Stomach smooth muscle (tissue), 2 donors: Measurements from ENCODE around the gene MAP2K5.

Source experiments
- H3K27ac ChIP-seq: one replicate; pipeline ENCODE4 v1.7.0; 2013; ENCODE audit warnings: mild to moderate bottlenecking, low read length, inconsistent platforms
- H3K27me3 ChIP-seq, 2 donors: one replicate each; pipeline ENCODE4 v1.7.0; 2013; ENCODE audit warnings: low read length in 2 of 2; ENCODE audit not compliant: insufficient read depth in 2 of 2, control insufficient read depth in 1 of 2
- H3K36me3 ChIP-seq, 2 donors: one replicate each; pipeline ENCODE4 v1.7.0; 2013; ENCODE audit warnings: low read length in 2 of 2; ENCODE audit not compliant: control insufficient read depth in 2 of 2, insufficient read depth in 2 of 2
- H3K4me1 ChIP-seq: one replicate; pipeline ENCODE4 v1.7.0; 2013; ENCODE audit warnings: low read length; ENCODE audit not compliant: control insufficient read depth, insufficient read depth
- H3K4me3 ChIP-seq, 2 donors: one replicate each; pipeline ENCODE4 v1.7.0; 2013; ENCODE audit warnings: low read length in 2 of 2
- H3K9ac ChIP-seq, 2 donors: one replicate each; pipeline ENCODE4 v1.7.0; 2013; ENCODE audit warnings: low read length in 2 of 2, mild to moderate bottlenecking in 1 of 2
- H3K9me3 ChIP-seq, 2 donors: one replicate each; pipeline ENCODE4 v1.7.0; 2013; ENCODE audit warnings: low read length in 2 of 2; ENCODE audit not compliant: control insufficient read depth in 2 of 2
- donor health status: healthy.
- donor health status: Pancreatic carcinoma.

MAP2K5 gene

DNA sequence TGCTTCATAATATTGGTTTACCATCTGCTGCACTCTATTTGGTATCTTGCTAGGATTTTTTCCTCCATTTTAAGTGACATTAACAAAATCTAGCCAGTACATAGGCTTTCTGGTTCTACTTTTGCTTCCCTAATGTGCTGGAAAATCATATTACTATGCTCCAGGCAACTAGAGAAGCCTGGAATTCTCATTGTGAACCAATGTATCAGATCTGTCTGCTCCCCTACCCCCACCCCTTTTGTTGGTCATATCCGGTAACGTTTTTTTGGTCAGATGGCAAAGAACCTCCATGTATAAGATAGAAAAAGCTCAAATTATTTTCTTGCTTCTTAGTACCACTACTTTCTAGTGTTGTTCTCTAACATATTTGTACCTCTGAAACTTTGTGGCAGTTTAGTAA is 17.1 kb downstream of the MAP2K5 start:
- no peaks in the 10 kb centered on the region for H3K27me3 ChIP-seq
- H3K9me3 ChIP-seq = peaks cover 0 to 5% of the 10 kb centered on the region in 2 donors
- no peaks in the 10 kb centered on the region for H3K4me1 ChIP-seq
- no peak overlapping the region for H3K9ac ChIP-seq
- no peak overlapping the region for H3K27ac ChIP-seq
- H3K36me3 ChIP-seq = peaks cover 3 to 5% of the 10 kb centered on the region in 2 donors
- no peak overlapping the region for H3K4me3 ChIP-seq

DNA sequence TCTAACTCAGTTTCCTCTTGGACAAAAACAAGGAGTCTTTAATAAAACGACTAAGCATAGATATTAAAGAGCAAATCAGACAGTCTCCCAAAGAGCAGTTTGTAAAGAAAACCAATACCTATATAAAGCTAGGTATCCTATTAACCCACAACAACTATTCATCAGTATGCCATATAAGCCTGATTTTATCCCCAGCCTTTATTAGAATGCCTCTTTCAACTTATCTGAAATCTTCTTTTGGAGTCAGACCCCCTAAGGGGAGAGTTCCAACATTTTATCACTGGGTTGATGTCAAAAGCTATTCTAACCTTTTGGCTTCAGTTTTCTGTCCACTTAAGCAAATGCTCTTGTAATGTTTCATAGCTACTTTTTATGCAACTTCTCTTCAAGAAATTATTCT is 17.8 kb downstream of the MAP2K5 start:
- Histone ChIP-seq H3K27ac (no peak overlapping the region), H3K4me3 (no peak overlapping the region), H3K27me3 (no peaks in the 10 kb centered on the region), H3K9ac (no peak overlapping the region), H3K36me3 (peaks cover 3 to 5% of the 10 kb centered on the region in 2 donors), H3K9me3 (peaks cover 0 to 5% of the 10 kb centered on the region in 2 donors), H3K4me1 (no peaks in the 10 kb centered on the region)

DNA sequence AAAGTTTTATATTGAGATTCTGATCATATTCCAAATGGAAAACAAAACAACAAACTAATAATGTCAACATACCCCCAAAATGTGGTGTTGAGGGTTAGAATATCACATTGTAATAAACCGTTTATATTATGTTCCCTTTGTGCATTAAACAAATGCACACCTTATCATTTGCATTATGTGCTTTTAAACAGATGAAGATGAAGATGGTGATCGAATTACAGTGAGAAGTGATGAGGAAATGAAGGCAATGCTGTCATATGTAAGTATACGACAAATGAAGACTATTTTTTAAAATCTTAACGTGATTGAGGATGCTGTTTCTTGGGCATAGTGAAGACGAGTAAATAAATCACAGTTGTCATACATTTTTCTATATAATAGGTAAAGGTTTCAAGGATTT is 20.6 kb downstream of the MAP2K5 start:
- H3K9me3 ChIP-seq = peaks cover 0 to 4% of the 10 kb centered on the region in 2 donors
- H3K4me3 ChIP-seq = no peak overlapping the region
- H3K27ac ChIP-seq = no peak overlapping the region

DNA sequence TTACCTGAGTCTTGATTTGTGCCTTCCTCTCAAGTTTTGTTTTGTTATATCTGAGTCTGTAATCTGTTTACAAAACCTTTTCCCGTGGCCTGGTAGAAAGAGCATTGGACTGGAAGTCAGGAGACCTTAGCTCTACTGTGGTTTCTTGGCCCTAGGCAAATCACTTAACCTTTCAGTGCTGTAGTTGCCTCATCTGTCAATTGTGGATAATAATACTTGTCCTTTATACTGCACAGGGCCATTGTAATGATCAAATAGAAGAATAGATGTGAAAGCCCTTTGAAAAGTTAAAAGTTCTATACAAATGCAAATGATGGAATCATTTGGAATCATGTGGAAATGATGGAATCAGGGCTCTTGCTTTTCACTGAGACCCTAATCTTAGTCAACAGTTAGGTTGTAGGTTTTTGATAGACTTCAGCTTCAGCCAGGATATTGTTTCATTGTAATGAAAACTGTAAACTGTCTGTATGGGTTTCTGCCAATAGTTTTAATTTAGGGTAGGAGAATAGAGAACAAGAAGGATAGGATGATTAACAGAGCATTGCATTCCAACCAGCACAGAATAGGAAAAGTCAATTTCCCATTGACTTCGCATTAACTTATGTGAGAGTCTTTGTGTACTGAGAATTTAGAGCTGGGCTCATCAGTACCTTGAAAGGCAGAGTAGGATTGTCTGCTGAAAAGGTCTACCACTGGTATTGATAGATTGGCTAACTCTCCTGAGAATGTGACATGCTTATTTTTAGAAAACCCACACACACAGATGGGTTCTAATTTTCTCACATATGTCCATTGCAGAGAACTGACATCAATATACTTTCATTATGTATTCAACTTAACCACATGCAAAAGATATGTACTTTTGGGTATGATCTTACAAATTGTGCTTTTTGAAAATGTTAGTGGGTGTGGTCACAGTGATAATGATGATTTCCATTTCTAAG is 21.8 kb downstream of the MAP2K5 start:
- H3K27me3 ChIP-seq = no peaks in the 10 kb centered on the region
- no peak overlapping the region for H3K9ac ChIP-seq
- no peak overlapping the region for H3K4me3 ChIP-seq
- no peak overlapping the region for H3K27ac ChIP-seq
- H3K36me3 ChIP-seq = peaks cover 0 to 2% of the 10 kb centered on the region in 2 donors
- no peaks in the 10 kb centered on the region for H3K9me3 ChIP-seq
- no peaks in the 10 kb centered on the region for H3K4me1 ChIP-seq

More for the DNA sequence above, 20.6 kb downstream of the MAP2K5 start:
- no peaks in the 10 kb centered on the region for H3K27me3 ChIP-seq
- no peak overlapping the region for H3K9ac ChIP-seq
- no peaks in the 10 kb centered on the region for H3K4me1 ChIP-seq
- peaks cover 3 to 4% of the 10 kb centered on the region in 2 donors for H3K36me3 ChIP-seq

DNA sequence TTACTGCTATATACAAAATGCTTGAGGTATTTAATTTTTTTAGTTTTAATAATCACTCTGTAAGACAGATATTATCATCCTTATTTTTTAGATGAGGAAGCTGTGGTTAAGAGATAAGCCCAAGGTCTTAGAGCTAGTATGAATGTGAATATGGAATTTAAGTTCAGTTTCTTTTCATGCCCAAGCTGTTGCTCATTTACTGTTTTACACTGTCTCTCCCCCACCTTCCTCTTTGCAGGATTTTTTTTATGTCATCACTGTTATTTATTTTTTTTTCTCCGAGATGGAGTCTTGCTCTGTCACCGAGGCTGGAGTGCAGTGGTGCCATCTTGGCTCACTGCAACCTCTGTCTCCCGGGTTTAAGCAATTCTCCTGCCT is 22.5 kb downstream of the MAP2K5 start:
- peaks cover 0 to 1% of the 10 kb centered on the region in 2 donors for H3K36me3 ChIP-seq
- H3K4me1 ChIP-seq = no peaks in the 10 kb centered on the region
- no peaks in the 10 kb centered on the region for H3K27me3 ChIP-seq
- H3K9ac ChIP-seq = no peak overlapping the region
- H3K4me3 ChIP-seq = no peak overlapping the region
- no peaks in the 10 kb centered on the region for H3K9me3 ChIP-seq
- H3K27ac ChIP-seq = no peak overlapping the region

DNA sequence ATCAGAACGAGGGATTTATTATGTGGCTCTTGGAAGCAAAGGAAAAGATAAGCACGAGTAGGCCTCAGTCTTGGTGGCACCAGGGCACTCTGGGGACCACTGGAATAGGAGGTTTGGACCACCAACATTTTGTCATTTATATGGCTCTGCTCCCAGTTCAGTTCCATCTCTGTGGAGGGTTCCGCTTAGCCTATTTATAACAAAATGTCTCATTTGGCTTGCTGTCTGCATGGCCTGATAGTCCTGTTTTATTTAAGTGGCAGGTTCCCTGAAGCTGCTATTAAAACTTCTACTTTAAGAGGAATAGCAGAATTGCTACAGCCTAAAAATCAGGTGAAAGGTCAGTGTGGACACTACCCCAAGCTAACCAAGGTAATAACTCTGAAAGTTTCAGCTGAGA is 27.2 kb downstream of the MAP2K5 start:
- H3K27me3 ChIP-seq = no peaks in the 10 kb centered on the region
- H3K27ac ChIP-seq = no peak overlapping the region
- H3K4me1 ChIP-seq = no peaks in the 10 kb centered on the region
- H3K9me3 ChIP-seq = no peaks in the 10 kb centered on the region
- no peak overlapping the region for H3K9ac ChIP-seq
- H3K36me3 ChIP-seq = no peaks in the 10 kb centered on the region
- no peak overlapping the region for H3K4me3 ChIP-seq

DNA sequence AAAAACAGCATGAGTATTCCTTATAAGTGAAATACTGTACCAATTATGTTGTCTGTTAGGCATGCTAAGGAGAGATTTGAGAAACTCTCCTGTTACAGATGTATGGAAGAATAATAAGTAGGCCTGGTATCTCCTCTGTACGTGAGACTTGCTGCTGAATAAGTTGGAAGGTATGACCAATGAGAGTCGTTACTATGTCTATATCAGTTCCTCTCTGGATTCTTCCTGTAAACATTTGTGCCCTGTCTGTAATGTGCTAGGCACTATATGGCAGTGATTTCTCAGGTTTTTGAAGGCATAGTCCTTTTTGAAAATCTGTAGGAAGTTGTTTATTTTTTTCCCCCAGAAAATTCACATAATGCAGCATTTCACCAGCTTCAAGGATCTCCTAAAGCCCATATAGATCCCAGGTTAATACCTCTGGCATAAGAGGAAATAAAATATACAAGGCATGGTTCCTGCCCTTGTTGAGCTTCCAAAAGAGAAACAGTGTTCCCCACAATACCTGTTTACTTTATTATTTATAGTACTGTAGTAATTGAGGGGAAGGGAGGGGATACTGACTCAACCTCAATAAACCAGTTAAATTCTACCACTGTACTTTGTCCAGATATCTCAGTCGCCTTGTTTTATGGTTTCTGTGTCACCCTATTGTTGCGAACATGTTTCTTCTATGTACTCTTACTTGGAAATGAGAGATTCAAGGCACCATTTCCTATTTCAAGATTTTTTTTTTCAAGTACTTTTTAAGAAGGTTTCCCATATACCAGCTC is 28.6 kb downstream of the MAP2K5 start:
- Histone ChIP-seq H3K27me3 (no peaks in the 10 kb centered on the region), H3K4me1 (no peaks in the 10 kb centered on the region), H3K9me3 (no peaks in the 10 kb centered on the region), H3K9ac (no peak overlapping the region), H3K27ac (no peak overlapping the region), H3K36me3 (no peaks in the 10 kb centered on the region), H3K4me3 (no peak overlapping the region)

DNA sequence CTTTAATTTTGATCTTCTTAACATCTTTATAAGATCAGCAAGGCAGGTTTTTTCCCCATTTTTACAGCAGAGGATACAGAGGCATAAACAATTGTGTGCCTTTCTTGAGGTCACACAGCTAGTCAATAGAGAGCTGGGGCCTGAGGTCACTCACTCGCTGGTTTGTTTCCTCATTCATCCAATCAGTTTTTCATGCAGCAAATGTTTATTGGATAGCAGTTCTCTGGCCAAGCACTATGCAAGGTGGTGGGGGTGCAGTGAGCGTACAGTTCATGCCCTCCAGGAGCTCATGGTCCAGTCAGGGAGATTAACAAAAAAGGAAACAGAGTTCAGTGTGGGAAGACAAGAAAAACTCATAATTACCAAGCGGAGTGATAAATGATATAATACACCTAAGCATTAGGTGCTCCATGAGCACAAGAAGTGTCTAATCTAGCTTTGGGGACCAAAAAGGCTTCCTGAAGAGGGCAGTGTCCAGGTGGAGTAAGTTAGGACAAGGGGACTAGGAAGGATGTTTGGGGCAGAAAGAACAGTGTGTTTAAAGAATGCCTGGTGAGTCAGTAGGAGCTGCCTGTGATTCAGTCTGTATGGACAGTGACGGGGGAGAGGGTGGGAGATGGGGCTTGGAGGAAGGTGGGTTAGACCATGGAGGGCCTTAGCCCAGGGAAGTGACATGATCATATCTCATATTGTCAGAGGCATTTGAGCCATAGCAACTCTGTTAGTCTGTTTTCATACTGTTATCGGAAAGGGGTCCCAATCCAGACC is 29.3 kb downstream of the MAP2K5 start:
- Histone ChIP-seq H3K27me3 (no peaks in the 10 kb centered on the region), H3K4me3 (no peak overlapping the region), H3K27ac (no peak overlapping the region), H3K4me1 (no peaks in the 10 kb centered on the region), H3K9ac (no peak overlapping the region), H3K36me3 (no peaks in the 10 kb centered on the region), H3K9me3 (no peaks in the 10 kb centered on the region)

DNA sequence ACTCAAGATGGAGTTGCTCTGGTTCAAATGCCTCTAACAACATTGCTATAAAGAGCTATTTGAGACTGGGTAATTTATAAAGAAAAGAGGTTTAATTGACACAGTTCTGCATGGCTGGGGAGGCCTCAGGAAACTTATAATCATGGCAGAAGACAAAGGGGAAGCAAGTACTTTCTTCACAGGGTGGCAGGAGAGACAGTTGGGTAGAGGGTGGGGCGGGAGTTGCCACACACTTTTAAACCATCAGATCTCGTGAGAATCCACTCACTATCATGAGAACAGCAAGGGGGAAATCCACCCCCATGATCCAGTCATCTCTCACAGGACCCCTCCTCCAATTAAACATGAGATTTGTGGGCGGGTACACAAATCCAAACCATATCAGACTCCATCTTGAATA is 30.7 kb downstream of the MAP2K5 start:
- H3K9me3 ChIP-seq = no peaks in the 10 kb centered on the region
- no peak overlapping the region for H3K27ac ChIP-seq
- no peak overlapping the region for H3K9ac ChIP-seq
- H3K4me1 ChIP-seq = no peaks in the 10 kb centered on the region
- H3K36me3 ChIP-seq = no peaks in the 10 kb centered on the region
- H3K27me3 ChIP-seq = no peaks in the 10 kb centered on the region
- H3K4me3 ChIP-seq = no peak overlapping the region

DNA sequence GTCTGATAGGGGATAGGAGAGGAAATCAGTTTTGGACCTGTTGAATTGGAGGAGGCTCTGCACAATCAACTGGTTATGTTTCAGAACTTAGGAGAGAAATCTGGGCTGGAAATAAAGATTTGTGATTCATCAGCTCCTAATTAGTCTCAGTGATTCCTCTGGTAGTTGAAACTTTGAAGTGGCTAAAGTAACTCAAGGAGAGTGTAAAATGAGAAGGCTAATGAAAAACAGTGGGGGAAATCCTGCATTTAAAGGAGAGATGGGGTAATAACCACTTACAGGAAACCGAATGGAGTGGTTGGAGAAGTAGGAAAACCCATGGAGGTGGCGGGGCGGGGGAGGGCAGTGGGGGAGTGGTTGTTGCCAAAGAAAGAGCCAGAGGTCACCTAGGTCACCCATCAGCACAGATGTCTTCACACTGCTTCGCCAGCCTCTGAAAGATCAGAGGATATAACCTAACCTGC is 32.6 kb downstream of the MAP2K5 start:
- no peak overlapping the region for H3K4me3 ChIP-seq
- H3K9ac ChIP-seq = no peak overlapping the region
- H3K9me3 ChIP-seq = no peaks in the 10 kb centered on the region
- no peaks in the 10 kb centered on the region for H3K4me1 ChIP-seq
- no peak overlapping the region for H3K27ac ChIP-seq
- no peaks in the 10 kb centered on the region for H3K27me3 ChIP-seq
- H3K36me3 ChIP-seq = no peaks in the 10 kb centered on the region
